GOT3 (cell line): Measurements from ENCODE around the gene RIPOR2.
"Not testable (repeated sequence)": the region's sequence is repeated elsewhere in the genome, so short reads cannot be mapped to it uniquely, and the experiment has no call there.

Experiments
- DNase-seq: peaks from one replicate; lab custom pipeline; 2025; ENCODE audit warnings: mixed read lengths; lab: John Stamatoyannopoulos, UW

Gene RIPOR2

DNA sequence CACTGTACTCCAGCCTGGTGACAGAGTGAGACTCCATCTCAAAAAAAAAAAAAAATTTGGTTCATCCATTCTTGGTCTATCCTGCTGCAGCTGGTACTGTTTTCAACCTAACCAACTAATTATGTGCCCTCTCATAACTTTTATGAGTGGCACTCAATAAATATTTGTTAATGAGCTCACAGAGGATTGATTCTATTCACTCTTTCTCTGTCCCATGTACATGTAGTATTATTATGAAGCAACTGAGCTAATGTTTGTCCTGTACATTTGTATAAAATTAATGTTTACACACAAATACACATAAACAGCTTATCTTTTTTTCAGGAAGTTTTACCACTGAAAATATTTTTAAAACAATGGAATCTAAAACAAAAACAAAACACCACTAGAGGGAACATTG is 10.1 kb downstream of the RIPOR2 start:
- no peak for DNase-seq

DNA sequence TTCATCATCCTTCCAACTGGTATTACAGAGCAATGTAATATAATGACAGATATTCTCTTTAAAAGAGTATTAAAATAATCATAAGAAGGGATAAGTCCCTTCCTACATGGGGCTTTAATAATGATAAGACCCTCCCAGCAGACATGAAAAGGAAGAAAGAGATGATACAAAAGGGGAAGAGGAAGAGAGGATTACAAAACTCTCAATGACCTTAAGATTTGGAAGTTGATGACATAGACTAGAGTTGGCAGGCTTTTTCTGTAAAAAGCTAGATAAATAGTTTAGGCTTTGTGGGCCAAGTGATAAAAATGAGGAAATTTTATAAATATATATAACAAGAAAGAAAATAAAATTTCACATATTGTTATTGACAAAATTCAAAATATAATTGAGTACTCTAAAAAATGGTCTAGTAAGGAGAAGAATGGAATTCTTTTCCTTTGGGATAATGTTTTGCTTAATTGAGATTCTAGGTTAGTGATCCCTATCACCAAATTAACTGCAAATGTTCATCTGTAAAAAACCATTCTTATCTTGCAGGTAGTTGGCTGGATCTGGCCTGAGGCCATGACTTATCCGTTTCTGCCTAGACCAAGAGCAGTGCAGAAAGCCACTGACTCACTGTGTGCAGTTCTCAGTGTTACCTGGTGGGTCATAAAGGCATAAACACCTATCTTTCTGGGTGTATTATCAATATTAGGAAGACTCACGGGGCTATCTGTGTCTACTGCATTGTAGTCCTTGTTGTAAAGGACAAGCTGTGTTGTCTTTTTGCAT is 11.0 kb downstream of the RIPOR2 start:
- no peak for DNase-seq

DNA sequence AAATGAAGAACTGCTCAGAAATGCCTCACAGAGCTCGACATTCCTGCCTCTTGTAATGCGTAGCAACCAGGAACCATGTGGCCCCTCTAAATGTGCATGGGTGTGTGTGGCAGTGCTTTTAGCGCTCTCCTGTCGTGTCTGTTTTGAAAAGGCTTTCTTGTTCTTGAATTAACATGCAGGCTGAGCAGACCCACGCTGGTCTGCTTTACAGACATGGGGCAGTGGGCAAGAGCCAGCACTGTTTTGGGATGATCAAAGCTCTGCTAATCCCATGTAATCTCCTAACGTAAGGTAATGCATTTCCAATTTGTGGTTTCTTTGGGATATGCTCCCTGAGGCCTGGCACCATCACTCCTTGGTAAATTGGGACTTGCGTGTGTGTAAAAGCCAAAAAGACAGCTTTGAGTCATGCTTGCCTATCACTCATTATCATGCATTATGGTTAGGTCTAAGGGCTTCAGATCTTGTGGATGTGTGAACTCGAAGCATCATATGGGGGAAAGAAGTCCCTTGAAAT is 11.8 kb downstream of the RIPOR2 start:
- no peak for DNase-seq

- no peak for DNase-seq
Observed at GRCh38 chr6:24922814-24923213, 12.9 kb downstream of the RIPOR2 start.

GRCh38 chr6:24922170-24922569 is 13.6 kb downstream of the RIPOR2 start:
- no peak for DNase-seq

GRCh38 chr6:24920136-24920535 is 15.6 kb downstream of the RIPOR2 start:
- no peak for DNase-seq

DNA sequence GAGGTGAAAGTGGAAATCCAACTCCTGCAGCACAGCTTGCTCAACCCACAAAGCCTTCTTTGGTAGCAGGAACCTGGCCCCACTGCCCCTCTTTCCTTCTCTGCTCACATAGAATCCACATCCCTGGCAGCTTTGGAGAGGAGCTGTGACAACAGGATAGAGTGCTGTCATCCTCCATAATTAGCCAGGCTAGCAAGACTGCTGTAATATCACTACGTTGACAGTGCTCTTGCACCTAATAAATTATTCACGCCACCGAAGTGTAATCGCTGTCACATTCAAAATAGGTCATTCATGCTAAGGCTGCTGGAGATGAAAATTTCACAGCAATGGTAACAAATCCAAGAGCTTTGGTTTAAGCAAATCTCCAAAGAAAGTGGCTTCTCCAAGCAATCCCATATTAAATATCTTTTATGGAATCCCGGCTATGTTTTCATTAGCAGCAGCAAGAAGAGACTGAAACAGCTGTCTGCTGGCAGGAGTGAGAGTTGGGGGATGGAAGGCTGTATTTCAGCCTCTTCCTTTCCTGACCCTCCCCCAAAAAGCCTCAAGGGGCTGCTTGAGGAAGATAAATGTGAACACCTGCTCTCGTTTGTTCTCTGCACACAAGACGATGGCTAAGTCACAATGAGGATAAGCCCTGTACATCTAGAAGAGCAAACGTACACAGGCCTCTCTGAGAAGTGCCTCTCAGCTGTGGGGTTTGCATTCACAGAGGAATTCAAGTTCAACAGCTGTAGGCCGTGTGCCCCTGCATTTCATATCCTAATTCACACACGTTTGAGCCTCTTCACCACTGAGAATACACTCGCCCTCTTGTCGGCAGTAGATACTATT is 16.5 kb downstream of the RIPOR2 start:
- DNase-seq, result no peak

DNA sequence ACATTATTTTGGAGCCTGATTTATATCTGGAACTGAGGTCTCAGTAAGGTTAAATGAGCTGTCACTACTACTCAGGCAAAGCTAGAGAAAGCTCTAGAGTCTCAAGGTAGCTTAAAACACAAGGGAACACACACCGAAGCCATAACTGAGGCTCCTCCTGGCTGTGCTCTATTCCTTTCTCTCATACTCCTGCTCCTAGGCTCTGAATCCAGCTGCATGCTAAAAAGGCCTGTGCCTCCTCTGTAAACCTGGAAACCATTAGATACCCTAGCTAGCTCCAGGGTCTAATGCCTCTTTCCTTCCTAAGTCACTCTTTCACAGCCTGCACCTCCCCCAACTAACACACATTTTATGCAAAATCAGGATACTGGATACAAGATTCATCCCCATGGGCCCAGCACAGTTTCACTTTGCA is 17.1 kb downstream of the RIPOR2 start:
- no peak for DNase-seq

DNA sequence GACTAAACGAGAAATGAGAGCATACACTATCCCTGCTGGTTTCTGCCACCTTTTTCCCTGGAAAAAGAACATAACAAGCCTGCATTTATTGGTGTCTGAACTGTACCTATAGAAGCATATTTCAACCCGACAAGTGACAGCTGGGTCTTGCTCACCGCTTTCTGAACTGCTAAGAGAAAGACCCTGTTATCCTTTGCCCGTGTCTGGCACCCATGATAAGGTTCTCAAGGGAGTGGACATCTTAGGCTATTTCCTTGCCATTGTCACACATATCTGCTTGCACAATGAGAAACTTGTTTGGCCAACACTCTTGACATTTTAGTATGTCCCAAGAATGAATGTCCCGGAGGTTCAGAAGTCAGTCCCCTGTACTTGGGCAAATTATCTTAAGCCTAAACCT is 19.3 kb downstream of the RIPOR2 start:
- no peak for DNase-seq

DNA sequence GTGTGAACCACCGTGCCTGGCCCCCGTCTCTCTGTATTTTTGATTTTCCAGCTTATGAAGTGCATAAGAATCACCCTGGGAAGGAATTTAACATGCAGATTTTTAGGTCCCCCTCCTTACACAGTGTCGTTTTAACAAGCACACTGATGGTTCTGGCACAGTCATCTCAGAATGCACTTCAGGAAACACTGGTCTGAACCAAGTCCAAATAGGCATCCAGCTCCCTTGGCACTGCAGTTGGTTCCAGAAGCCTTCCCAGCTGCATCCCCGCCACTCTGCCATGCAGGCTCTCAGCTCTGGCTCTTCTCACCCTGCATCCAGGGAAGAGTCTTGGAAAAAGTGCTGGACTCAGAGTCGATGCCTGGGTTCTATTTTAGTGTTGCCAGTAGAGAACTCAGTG is 20.1 kb downstream of the RIPOR2 start:
- DNase-seq, result no peak

- DNase-seq, result not testable (repeated sequence)
Observed at GRCh38 chr6:24914082-24914481, 21.7 kb downstream of the RIPOR2 start.

GRCh38 chr6:24911796-24912382 is 23.9 kb downstream of the RIPOR2 start:
- DNase-seq, result no peak

GRCh38 chr6:24910961-24911725 is 24.6 kb downstream of the RIPOR2 start:
- DNase-seq, result no peak

- no peak for DNase-seq
Observed at GRCh38 chr6:24910331-24910960, 25.3 kb downstream of the RIPOR2 start.

DNA sequence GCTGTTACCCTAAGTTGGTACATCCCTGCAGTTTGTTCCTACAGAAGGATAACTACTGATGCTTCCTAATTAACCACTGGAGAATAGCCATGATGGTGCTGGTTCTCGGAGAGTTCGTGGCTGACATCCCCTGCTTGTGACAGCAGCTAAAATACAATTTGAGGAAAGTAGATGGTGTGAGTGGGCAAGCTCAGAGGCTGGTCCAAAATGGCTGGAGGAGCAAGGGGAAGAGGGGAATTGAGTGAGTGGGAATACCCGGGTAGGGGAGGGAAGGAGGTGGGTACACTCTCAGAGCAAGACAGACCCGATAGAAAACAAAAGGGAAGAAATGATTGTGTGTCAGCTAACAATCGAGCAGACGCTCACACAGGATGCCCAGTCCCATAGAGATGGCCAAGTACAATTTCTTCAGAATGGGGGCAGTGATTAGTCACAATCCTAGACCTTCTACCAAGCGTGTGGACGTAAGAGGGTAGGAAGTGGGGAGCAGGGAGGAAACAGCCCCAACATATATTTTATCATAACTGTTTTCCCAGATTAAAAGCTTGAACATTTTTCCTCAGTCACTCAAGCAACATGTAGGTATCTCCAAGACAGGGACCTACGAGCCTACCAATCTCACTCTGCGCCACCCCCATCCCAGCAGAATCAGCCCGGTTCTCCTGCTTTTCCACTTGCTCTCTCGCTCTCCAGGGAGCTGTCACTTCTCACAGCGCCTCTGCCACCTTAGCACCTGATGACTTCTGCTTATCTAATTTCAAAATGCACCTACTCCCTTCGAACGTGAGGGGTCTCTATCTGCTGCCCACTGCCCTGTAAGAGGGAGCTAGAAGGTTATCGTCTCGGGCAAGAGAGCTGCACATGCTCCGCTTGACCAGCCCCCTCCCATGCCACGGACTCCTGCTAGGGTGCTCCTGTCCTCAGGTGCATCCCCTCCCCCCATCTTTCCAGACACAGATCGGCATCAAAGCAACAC is 26.2 kb downstream of the RIPOR2 start:
- DNase-seq, result no peak

GRCh38 chr6:24908650-24909035 is 27.1 kb downstream of the RIPOR2 start:
- DNase-seq, result no peak

DNA sequence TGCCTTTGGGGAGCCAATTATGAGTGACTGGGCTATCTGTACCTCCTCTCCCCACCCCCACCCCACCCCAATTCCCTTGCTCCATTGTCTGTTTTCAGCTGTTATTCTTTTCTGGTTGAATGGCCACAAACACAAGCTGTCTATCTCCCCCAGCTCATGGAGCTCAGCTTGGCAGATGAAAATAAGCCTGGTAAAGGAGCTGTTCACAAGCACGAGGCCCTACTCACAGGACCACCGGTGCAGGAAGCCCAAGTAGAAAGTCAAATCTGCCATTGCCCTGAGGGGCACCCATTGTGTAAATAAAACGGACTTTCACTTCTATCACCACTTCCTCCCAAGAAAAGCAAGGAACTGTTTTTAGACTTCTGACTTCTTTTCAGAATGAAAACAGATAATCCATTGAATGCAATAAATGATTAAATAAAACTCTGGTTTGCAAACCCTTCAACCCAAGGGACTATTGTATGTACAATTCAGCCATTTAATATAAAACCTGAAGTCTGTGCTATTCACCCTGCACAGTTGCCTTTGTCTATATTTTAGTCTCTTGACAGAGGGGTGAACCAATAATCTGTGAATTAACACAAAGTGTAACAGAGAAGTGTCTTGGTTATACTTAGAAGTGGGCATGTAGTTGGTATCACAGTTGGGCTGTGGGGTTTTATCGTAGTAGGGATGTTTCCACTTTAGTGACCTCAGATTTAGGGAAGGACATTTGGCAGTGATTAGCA is 27.7 kb downstream of the RIPOR2 start:
- no peak for DNase-seq

DNA sequence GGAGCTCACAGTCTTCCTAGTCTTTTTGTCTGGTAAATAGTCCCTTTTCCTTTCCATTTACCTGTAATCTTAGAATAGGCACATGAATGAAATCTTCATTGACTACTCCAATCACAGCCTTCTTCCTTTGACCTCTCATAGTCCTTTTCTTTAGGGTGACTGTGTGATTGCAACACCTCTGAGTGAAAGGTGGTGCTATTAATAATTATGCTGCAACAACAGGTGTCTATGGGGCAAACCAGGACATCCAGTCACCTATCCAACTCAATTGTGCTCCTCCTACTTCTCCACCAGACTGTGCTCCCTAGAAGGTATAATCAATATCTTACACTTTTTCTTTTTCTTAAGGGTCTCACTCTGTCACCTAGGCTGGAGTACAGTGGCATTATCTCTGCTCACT is 29.4 kb downstream of the RIPOR2 start:
- DNase-seq, result no peak

DNA sequence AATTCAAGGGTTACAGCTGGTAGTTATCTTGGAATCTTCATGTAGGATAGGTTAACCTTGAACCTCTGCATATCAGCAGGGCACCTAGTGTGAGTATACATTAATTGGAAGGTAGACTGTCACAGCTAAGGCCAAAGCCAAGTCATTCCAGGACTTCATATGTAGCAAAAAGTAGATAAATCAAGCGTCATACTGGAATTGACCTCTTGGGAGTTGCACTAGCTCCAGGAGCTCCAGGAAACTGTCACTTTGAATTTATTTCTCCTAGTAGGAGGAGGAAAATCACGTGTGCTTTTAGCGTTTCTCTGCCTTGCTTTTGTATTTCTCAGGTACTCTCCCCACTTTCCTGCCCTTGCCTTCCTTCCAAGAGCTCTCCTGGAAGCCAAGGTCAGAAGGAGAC is 30.3 kb downstream of the RIPOR2 start:
- no peak for DNase-seq

- DNase-seq, result no peak
Observed at GRCh38 chr6:24903681-24904080, 32.1 kb downstream of the RIPOR2 start.
